ENCODE results near the gene PRDM4.

DNA sequence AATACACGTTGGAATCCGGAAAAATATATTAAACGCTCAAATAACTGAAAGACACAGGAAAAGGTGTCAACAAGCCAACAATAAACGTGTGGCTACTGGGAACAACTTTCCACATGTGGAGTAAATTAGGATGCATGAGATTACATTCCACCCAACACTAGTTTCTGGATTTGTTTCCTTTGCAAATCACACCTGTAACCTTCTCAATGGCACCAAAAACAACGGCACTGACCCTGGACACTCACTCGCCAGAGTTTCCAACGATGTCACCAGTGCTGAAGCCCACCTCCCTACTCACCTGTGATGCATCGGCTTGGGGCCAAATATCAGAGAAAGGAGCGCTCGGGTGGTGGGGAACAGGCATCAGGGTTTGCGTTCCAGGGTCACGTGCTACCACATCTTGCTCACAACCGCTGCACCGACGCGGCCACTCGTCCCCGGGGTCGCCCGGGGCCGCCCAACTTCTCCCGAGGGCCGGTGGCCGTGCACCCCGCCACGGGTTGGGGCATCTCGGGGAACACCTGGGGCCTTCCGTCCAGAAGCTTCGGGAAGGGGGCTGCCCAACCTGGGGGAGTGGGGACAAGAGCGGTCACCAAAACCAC is 629 bp downstream of the PRDM4 start:
- TF ChIP-seq, protein P1, sequence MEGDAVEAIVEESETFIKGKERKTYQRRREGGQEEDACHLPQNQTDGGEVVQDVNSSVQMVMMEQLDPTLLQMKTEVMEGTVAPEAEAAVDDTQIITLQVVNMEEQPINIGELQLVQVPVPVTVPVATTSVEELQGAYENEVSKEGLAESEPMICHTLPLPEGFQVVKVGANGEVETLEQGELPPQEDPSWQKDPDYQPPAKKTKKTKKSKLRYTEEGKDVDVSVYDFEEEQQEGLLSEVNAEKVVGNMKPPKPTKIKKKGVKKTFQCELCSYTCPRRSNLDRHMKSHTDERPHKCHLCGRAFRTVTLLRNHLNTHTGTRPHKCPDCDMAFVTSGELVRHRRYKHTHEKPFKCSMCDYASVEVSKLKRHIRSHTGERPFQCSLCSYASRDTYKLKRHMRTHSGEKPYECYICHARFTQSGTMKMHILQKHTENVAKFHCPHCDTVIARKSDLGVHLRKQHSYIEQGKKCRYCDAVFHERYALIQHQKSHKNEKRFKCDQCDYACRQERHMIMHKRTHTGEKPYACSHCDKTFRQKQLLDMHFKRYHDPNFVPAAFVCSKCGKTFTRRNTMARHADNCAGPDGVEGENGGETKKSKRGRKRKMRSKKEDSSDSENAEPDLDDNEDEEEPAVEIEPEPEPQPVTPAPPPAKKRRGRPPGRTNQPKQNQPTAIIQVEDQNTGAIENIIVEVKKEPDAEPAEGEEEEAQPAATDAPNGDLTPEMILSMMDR (IDR thresholded peaks at IDR 0.05 in 2 of 3, conservative IDR thresholded peaks at IDR 0.05 in 1 of 3; ENCODE audit: borderline replicate concordance in 1 of 3, insufficient read depth in 1 of 3, low read depth in 2 of 3, low read length in 2 of 3) = no peak
- TF ChIP-seq EZH2 (IDR thresholded peaks at IDR 0.05) (no peak), POLR2A (IDR thresholded peaks at IDR 0.05; ENCODE audit: borderline replicate concordance, extremely low read depth, insufficient read depth, insufficient read length) (no peak), RAD21 (IDR thresholded peaks at IDR 0.05; ENCODE audit: low read depth) (no peak), POLR2AphosphoS5 (IDR thresholded peaks at IDR 0.05; ENCODE audit: low read depth, low read length) (no peak), SRF (IDR thresholded peaks at IDR 0.05; ENCODE audit: low read depth) (no peak), JUND (IDR thresholded peaks at IDR 0.05) (no peak)
- TF ChIP-seq, protein P2, sequence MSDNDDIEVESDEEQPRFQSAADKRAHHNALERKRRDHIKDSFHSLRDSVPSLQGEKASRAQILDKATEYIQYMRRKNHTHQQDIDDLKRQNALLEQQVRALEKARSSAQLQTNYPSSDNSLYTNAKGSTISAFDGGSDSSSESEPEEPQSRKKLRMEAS (IDR thresholded peaks at IDR 0.05) = no peak
- TF ChIP-seq, protein P3, sequence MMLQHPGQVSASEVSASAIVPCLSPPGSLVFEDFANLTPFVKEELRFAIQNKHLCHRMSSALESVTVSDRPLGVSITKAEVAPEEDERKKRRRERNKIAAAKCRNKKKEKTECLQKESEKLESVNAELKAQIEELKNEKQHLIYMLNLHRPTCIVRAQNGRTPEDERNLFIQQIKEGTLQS (IDR thresholded peaks at IDR 0.05) = no peak
- TF ChIP-seq, protein P4, sequence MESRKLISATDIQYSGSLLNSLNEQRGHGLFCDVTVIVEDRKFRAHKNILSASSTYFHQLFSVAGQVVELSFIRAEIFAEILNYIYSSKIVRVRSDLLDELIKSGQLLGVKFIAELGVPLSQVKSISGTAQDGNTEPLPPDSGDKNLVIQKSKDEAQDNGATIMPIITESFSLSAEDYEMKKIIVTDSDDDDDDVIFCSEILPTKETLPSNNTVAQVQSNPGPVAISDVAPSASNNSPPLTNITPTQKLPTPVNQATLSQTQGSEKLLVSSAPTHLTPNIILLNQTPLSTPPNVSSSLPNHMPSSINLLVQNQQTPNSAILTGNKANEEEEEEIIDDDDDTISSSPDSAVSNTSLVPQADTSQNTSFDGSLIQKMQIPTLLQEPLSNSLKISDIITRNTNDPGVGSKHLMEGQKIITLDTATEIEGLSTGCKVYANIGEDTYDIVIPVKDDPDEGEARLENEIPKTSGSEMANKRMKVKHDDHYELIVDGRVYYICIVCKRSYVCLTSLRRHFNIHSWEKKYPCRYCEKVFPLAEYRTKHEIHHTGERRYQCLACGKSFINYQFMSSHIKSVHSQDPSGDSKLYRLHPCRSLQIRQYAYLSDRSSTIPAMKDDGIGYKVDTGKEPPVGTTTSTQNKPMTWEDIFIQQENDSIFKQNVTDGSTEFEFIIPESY (IDR thresholded peaks at IDR 0.05; ENCODE audit: extremely low read depth, insufficient replicate concordance, low read length) = no peak
